Measurements from ENCODE around the gene PDGFA.

The PDGFA gene

DNA sequence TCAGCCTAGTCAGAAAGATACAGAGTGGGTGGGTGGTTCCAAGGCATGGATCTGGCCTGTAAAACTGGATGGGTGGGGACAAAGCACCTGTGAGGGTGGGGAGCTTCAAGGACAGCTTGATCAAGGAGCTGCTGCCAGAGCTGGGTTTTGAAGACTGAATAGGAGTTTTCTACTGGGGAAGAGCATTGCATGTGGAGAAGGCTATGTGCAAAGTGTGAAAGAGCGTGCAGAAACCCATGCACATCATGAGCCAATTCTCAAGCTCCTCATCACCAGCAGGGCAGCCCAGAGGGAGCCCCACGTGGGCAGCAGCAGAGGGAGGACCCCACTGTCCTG, 58.6 kb downstream of the PDGFA start:
- ATAC-seq (ENCODE audit: low read depth) (no peak), DNase-seq (ENCODE audit: low spot score in 2 of 2) (no peak)
- Mint-ChIP-seq H3K4me3 (no peak overlapping the region), H3K4me1 (no peaks in the 10 kb centered on the region), H3K9me3 (peaks cover 2% of the 10 kb centered on the region), H3K36me3 (no peaks in the 10 kb centered on the region), H3K27me3 (no peaks in the 10 kb centered on the region), H3K27ac (no peak overlapping the region)

DNA sequence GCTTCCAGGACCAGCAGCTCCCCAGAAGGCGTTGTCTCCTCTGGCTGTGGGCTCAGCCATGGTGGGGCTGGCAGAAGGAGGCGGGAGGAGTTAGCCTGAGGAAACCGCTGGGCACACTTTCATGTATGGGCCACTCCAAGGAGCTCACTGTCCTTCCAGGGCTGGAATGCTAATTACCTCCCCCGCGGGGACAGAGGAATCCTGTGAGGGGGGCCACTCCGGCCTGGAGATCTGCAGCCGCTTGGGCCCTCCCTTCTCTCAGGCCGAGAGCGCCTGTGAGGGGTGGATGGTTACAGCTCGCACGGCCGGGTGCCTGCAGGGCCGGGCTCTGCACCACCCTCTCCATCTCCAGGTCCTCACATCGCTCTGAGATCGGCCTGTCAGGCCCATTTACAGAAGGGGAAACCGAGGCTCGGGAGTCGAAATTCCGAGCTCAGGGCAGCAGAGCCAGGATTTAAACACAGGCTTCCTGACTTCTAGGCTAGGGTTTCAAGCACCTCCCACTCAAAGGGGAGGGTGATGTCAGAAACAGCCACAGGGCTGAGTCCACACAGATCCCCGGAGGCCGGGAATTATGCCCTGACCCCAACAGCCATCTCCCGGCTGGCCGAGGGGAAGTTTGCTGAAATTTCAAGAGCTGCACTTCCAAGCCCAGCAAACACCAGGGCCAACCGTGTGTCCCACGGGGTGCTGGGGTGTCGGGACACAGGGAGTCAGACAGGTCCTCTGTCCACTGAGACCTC, 59.1 kb downstream of the PDGFA start:
- no peak overlapping the region for H3K27ac Mint-ChIP-seq
- no peak overlapping the region for H3K4me3 Mint-ChIP-seq
- no peak for ATAC-seq (ENCODE audit: low read depth)
- DNase-seq (ENCODE audit: low spot score in 2 of 2): no peak
- H3K9me3 Mint-ChIP-seq: no peaks in the 10 kb centered on the region
- H3K36me3 Mint-ChIP-seq: no peaks in the 10 kb centered on the region
- H3K27me3 Mint-ChIP-seq: no peaks in the 10 kb centered on the region
- H3K4me1 Mint-ChIP-seq: no peaks in the 10 kb centered on the region

DNA sequence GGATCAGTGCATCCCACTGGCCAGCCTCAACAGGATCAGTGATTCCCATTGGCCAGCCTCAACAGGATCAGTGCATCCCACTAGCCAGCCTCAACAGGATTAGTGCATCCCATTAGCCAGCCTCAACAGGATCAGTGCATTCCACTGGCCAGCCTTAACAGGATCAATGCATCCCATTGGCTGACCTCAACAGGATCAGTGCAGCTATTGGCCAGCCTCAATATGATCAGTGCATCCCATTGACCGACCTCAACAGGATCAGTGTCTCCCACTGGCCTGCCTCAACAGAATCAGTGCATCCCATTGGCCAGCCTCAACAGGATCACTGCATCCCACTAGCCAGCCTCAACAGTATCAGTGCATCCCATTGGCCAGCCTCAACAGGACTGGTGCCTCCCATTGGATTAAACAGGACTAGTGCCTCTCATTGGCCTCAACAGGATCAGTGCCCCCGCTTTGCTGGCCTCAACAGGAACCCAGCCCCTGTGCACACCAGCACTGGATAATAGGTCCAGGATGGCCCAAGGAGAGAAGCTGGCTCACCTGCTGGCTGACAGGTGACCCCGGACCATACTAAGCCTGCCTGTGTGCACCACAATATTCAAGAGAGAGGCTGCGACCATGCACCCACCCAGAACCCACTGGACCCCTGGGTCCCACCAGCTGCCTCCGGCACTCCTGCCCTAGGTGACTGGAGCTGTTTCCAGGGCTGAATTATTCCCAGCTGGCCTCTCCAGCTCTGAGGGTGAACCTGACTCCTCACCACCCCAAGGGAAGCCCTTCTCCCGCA, 59.9 kb downstream of the PDGFA start:
- ATAC-seq (ENCODE audit: low read depth) (no peak), DNase-seq (ENCODE audit: low spot score in 2 of 2) (no peak)
- Mint-ChIP-seq H3K9me3 (no peaks in the 10 kb centered on the region), H3K27me3 (no peaks in the 10 kb centered on the region), H3K4me1 (no peaks in the 10 kb centered on the region), H3K36me3 (no peaks in the 10 kb centered on the region), H3K27ac (no peak overlapping the region), H3K4me3 (no peak overlapping the region)

DNA sequence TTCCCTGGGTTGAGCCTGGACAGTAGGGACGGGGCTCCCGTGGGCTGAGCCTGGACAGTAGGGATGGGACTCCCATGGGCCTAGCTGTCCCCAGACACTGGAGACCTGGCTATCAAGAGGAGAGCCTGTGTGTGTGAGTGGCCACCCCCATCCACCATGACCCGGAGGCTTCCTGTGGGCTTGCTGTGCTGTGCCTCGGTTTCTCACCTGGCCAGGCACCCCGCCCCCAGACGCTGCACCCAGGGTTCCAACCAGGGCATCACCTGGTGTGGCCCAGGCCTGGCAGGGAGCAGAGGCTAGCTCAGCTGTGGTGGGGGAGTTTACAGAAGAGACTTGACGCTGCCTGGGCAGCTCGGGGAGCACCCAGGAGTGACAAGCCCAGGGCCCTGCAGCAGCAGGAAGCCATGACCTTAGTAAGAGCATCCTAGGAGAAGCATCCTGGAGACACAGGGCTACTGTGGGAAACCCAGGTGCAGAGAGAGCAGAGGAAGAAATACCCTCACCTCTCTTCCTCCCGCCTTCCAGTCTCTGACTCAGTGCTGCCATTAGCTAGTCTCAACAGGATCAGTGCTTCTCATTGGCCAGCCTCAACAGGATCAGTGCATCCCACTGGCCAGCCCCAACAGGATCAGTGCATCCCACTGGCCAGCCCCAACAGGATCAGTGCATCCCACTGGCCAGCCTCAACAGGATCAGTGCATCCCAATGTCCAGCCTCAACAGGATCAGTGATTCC, 61.0 kb downstream of the PDGFA start:
- DNase-seq (ENCODE audit: low spot score in 2 of 2): no peak
- Mint-ChIP-seq H3K9me3 (no peaks in the 10 kb centered on the region), H3K27me3 (no peaks in the 10 kb centered on the region), H3K36me3 (no peaks in the 10 kb centered on the region), H3K4me1 (no peaks in the 10 kb centered on the region), H3K27ac (no peak overlapping the region), H3K4me3 (no peak overlapping the region)
- ATAC-seq (ENCODE audit: low read depth): no peak

DNA sequence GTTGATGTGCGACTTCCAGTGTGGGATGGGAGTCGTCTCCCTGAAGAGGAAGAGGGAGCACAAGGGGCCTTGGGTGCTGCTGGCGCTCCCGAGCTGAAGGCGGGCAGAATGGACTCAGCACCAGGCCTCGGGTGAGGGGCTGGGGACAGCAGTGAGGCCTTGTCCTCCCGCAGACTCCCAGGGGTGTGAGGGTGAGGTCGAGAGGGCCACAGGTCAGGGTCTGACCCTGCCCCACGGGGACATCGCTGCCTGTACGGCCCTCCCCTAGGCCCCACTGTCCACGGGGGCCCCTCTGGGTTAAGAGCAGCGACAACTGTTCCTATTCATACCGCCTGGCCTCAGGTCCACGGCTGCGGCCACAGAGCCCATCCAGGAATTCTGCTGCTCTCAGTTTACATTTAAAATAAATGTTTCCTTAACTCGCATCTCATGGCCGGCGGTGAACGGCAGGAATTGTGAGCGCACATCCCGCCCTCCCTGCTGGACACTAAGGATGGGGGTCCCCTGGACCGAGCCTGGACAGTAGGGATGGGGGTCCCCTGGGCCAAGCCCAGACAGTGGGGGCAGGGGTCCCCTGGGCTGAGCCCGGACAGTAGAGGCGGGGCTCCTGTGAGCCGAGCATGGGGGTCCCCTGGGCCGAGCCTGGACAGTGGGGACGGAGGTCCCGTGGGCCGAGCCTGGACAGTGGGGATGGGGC, 61.7 kb downstream of the PDGFA start:
- ATAC-seq (ENCODE audit: low read depth) (no peak), DNase-seq (ENCODE audit: low spot score in 2 of 2) (no peak)
- Mint-ChIP-seq H3K4me1 (no peaks in the 10 kb centered on the region), H3K4me3 (no peak overlapping the region), H3K9me3 (no peaks in the 10 kb centered on the region), H3K36me3 (no peaks in the 10 kb centered on the region), H3K27ac (no peak overlapping the region), H3K27me3 (no peaks in the 10 kb centered on the region)

DNA sequence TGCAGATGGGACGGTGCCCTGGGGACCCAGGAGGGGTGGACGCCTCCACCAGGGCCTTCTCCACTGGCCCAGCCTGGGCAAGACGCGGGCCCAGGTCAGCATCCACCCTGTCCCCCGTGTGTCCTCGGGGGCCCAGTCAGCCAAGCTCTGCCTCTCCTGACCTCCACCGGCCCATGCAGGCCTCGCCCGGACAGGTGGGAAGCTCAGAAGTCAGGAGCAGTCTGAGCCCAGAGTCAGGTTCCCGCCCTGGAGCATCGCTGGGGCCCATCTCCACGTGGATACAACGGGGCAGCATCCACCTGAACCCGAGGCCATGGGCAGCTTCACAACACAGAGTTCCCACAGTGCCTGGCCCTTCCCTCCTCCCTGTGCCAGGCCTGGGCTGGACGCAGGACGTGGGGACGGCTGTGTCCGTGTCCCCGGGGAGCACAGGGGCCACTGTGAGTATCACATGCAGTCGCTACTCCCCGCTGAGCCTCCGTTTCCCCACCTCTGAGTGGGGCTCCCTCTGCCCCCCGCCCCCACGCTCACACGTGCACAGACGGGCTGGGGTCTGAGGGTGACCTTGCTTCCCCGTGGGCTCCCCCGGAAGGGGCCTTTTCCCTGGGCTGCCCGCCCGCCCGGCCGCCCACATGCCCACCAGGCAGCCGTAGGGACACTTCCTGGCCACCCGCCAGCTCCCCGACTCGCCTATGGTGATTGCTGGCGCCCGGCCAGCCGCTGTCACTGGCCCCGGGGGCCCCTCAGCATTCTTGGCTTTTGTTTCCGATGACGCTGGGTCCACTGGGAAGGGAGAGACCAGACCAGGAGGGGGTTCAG, 64.3 kb downstream of the PDGFA start:
- H3K27me3 Mint-ChIP-seq: peaks cover 10% of the 10 kb centered on the region
- H3K4me3 Mint-ChIP-seq: no peak overlapping the region
- peaks cover 4% of the 10 kb centered on the region for H3K36me3 Mint-ChIP-seq
- ATAC-seq (ENCODE audit: low read depth) (no peak), DNase-seq (ENCODE audit: low spot score in 2 of 2) (no peak)
- H3K4me1 Mint-ChIP-seq: peaks cover 6% of the 10 kb centered on the region
- no peaks in the 10 kb centered on the region for H3K9me3 Mint-ChIP-seq
- H3K27ac Mint-ChIP-seq: no peak overlapping the region

DNA sequence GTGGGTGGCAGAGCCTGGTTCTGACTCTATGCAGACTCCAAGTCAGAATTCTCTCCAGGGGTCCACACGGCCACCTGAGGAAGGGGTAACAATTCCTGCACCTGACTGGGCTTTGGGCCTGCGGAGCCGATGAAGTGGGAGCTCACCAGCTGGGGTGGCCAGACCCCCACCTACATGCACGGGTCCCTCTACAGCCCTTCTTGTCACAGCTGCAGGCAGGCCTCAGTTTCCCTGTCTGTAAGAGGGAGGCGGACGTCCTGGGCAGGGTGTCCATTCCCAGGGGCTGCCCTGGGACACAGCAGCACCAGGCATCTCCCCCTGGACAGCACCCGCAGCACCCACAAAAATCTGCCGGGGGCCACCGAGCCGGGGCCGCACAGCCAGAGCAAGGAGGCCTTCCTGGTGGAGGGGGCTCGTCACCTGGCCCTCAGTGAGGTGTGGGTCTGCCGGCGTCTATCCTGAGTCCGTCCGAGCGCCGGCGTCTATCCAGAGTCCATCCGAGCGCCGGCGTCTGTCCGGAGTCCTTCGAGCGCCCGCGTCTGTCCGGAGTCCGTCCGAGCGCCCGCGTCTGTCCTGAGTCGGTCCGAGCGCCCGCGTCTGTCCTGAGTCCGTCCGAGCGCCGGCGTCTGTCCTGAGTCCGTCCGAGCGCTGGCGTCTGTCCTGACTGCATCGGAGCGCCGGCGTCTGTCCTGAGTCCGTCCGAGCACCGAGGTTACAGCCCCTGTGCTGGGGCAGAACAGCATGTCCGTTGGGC, 65.1 kb downstream of the PDGFA start:
- Mint-ChIP-seq H3K9me3 (no peaks in the 10 kb centered on the region), H3K27ac (no peak overlapping the region), H3K4me3 (no peak overlapping the region), H3K36me3 (peaks cover 4% of the 10 kb centered on the region), H3K4me1 (peaks cover 7% of the 10 kb centered on the region), H3K27me3 (peaks cover 13% of the 10 kb centered on the region)
- DNase-seq (ENCODE audit: low spot score in 2 of 2): no peak
- no peak for ATAC-seq (ENCODE audit: low read depth)

DNA sequence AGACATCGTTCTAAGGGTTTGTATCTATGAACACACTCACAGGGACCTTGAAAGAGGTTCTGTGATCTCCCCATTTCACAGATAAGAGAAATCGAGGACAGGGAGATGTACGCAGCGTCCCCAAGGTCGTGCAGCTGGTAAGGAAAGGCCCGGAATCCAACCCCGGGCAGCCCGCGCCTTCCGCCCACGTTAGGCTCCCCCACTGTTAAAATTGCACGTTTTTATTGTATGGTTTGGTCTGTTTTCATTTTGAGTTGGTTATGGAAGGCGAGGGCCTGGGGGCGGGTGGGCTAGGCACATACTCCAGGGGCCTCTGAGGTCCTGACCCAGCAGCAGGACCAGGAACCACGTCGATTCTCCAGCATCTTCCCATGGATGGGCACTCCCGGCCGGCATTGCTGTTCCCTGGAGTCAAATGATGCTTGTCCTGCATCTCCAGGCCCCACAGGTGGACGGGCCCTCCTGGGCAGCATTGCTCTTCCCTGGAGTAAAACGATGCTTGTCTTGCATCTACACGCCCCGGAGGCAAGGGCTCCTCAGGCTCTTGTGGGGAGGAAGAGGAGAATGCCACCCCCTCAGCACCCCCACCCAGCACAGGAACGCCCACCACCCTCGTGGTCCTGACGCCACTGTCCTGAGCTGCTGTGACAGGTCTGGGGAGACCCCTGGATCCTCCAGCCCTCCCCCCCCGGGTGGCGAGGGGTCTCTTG, 65.9 kb downstream of the PDGFA start:
- no peak overlapping the region for H3K27ac Mint-ChIP-seq
- H3K27me3 Mint-ChIP-seq: peaks cover 15% of the 10 kb centered on the region
- no peaks in the 10 kb centered on the region for H3K9me3 Mint-ChIP-seq

DNA sequence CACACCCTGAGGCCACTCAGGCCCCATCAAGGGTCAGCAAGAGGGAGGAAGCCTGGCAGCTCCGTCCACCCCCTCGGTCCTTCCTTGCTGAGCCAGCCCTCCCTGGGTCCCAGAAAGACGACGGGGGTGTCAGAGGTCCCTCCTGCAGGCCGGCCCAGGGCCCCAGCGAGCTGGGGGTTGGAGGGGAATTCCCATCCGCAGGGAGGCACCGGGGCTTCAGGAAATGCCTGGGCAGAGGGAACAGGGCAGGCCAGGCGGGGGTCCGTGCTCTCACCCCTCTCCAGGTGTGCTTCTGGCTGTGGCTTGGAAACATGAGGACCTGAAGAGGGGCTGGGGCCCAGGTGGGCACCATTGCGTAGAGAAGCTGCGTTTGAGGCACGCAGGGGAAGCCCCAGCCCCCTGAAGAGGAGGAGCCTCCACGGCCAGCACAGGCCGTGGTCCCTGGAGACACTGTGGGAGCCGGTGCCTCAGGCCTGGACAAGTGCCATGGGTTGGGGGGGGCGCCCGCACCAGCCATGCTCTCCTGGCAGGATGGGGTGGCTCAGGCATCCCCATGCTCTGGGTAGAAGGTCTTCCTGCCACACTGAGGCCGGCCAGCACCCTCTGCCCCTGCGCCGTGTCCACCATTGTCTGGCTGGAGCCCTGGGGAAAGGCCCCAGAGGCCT, 66.7 kb downstream of the PDGFA start:
- H3K4me1 Mint-ChIP-seq: peaks cover 8% of the 10 kb centered on the region
- H3K27me3 Mint-ChIP-seq: peaks cover 15% of the 10 kb centered on the region
- no peak overlapping the region for H3K4me3 Mint-ChIP-seq
- DNase-seq (ENCODE audit: low spot score in 2 of 2) (no peak), ATAC-seq (ENCODE audit: low read depth) (peak; percentile 34)
- H3K9me3 Mint-ChIP-seq: no peaks in the 10 kb centered on the region
- no peak overlapping the region for H3K27ac Mint-ChIP-seq
- H3K36me3 Mint-ChIP-seq: peaks cover 4% of the 10 kb centered on the region

More for the DNA sequence above, 65.9 kb downstream of the PDGFA start:
- peaks cover 4% of the 10 kb centered on the region for H3K36me3 Mint-ChIP-seq
- H3K4me3 Mint-ChIP-seq: no peak overlapping the region
- H3K4me1 Mint-ChIP-seq: peaks cover 8% of the 10 kb centered on the region
- DNase-seq (ENCODE audit: low spot score in 2 of 2) (no peak), ATAC-seq (ENCODE audit: low read depth) (no peak)

DNA sequence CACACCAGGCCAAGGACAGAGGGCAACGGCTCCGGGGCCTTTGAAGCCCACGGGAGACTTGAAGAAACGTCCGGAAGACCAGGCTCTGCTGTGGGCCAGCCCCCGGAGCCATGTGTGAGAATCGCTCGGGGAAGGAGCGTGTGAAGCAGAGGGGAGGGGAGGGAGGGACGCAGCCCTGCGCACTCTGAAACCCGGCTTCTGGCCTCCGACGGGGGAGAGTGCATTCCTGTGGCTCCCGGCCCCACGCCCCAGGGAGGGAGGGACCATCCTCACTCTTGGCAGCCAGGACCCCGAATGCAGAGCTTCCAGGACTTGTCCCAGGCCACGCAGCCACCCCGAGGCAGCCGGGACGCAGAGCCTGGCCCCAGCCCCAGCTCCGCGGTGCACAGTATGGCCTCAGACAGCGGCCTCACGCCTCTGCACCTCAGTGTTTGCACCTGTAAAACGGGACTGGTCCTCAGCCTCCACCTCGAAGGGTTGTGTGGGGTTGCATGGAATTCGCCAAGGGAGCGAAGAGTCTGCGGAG, 67.4 kb downstream of the PDGFA start:
- H3K4me3 Mint-ChIP-seq: no peak overlapping the region
- H3K9me3 Mint-ChIP-seq: no peaks in the 10 kb centered on the region
- H3K36me3 Mint-ChIP-seq: peaks cover 4% of the 10 kb centered on the region
- peaks cover 15% of the 10 kb centered on the region for H3K27me3 Mint-ChIP-seq
- H3K27ac Mint-ChIP-seq: no peak overlapping the region
- no peak for DNase-seq (ENCODE audit: low spot score in 2 of 2)
- H3K4me1 Mint-ChIP-seq: peaks cover 8% of the 10 kb centered on the region
- ATAC-seq (ENCODE audit: low read depth): no peak

DNA sequence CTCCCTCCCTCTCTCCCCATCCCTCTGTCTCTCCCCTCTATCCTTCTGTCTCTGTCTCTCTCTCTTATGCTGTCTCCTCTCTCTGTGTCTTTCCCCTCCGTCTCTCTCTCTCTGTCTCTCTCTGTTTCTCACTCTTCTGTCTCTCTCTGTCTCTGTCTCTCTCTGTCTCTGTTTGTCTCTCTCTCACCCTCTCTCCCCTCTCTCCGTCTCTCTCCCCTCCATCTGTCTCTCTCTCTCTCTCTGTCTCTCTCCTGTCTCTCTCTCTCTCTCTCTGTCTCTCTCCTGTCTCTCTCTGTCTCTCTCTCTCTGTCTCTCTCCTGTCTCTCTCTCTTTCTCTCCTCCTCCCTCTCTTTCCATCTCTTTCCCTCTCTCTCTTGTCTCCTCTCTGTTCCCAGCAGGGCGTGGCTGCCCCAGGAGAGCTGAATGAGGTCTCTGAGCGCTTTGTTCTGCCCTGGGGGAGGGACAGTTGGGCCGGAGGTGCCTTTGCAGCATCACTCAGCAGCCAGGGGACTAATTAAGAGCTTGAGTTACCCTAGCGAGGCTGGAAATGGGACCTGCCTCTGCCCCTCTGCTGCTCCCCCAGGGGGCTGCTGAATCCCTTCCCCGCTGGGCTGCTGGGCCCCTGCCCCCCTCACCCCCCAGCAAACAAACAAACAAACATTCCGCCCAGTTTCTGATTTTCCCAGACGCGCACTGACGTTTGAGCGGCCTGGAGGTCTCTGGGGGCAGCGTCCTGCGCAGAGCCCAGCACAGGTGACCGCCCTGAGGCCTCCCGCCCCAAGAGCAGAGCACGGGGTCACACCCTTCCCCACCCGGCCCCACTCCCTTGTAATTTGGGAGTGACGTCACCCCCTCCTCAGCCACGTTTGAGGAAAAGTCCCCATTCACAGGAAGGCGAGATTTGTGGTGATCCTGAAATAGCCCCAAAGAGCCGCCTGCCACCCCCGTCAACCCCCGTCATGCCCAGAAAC, 68.1 kb downstream of the PDGFA start:
- no peak for ATAC-seq (ENCODE audit: low read depth)
- peaks cover 4% of the 10 kb centered on the region for H3K36me3 Mint-ChIP-seq
- H3K4me3 Mint-ChIP-seq: peak overlapping the region; percentile 50
- H3K27me3 Mint-ChIP-seq: peaks cover 15% of the 10 kb centered on the region
- H3K27ac Mint-ChIP-seq: peak overlapping the region; percentile 67
- DNase-seq (ENCODE audit: low spot score in 2 of 2): no peak
- H3K4me1 Mint-ChIP-seq: peaks cover 8% of the 10 kb centered on the region
- H3K9me3 Mint-ChIP-seq: no peaks in the 10 kb centered on the region
